Measurements from ENCODE around the gene GRN. TPM values are rescaled to one million over a fixed set of nuclear protein-coding genes. Genes with fewer than 3 reads are reported as not detected.

Gene GRN
- total and polyA plus RNA-seq, 2 of the 13 experiments (the other 11 are each of a cell fraction or from before 2014, with no cell fraction given): 86.6 to 143 TPM

GRCh38 chr17:44383861-44384260, 38.8 kb downstream of the GRN start:
- Histone ChIP-seq H3K9ac (ENCODE audit: insufficient read depth, low read depth, low read length) (no peak overlapping the region), H4K20me1 (ENCODE audit: insufficient read depth, low read length) (no peaks in the 10 kb centered on the region), H3K4me3 (replicated peaks in 1 of 3; ENCODE audit: insufficient read depth in 1 of 3, low read depth in 2 of 3, low read length in 3 of 3) (no peak overlapping the region), H3K4me2 (ENCODE audit: low read depth, low read length) (no peak overlapping the region), H3K79me2 (ENCODE audit: insufficient read depth, low read length) (no peaks in the 10 kb centered on the region), H3K36me3 (replicated peaks in 1 of 2; ENCODE audit: control insufficient read depth in 1 of 2, insufficient read depth in 2 of 2, low read length in 2 of 2) (no peaks in the 10 kb centered on the region), H3K4me1 (ENCODE audit: insufficient read depth, low read length) (peaks cover 19% of the 10 kb centered on the region), H3K27me3 (ENCODE audit: control insufficient read depth in 1 of 2, insufficient read depth in 2 of 2, low read length in 2 of 2) (peaks cover 20 to 67% of the 10 kb centered on the region in 2 experiments), H3K27ac (ENCODE audit: extremely low read length, insufficient read depth, low read length) (no peak overlapping the region), H2AFZ (ENCODE audit: low read length) (no peak overlapping the region), H3K9me3 (ENCODE audit: low read length) (no peaks in the 10 kb centered on the region)
- no peak for DNase-seq (ENCODE audit: low spot score)
- BruUV-seq (replicated peaks): no TSS peak
- 58% methylated on average over 16 of the region's 16 CpGs for WGBS (ENCODE audit: low lambda C conversion rate)
- in situ Hi-C loops (cut with HindIII; ENCODE audit: extremely low pct_ligation_motif_present, low pct_unique_long_range_greater_than_20kb): no loop called here
- TF ChIP-seq CREB1 (IDR thresholded peaks at IDR 0.05): 0 out of 2 replicates have a peak, but pooled peaks have one; percentile 16
- TF ChIP-seq CREB1 (CRISPR knock-in tag; IDR thresholded peaks at IDR 0.05): no peak
- TF ChIP-seq HNF4G (IDR thresholded peaks at IDR 0.05; ENCODE audit: borderline replicate concordance, low read depth, low read length): no peak
- no peak for TF ChIP-seq HNF4G (CRISPR knock-in tag; IDR thresholded peaks at IDR 0.05; ENCODE audit: borderline replicate concordance, low read depth)
- POLR2A ChIA-PET: interaction anchor here (2.0 kb wide), 1 partner anchor 8 kb away, joined by 12 read pairs; no protein-coding TSS in a partner anchor
- CTCF ChIA-PET (ENCODE audit: low intra/inter-chr PET ratio, low total read pairs): no interaction called here
- FAIRE-seq: no peak
- intact Hi-C loops (cut with micrococcal nuclease; ENCODE audit: unreplicated experiment): no loop called here
- no peak for ATAC-seq

- Histone ChIP-seq H3K4me2 (ENCODE audit: low read depth, low read length) (peak overlapping the region; percentile 96), H2AFZ (ENCODE audit: low read length) (no peak overlapping the region), H3K4me3 (replicated peaks in 1 of 3; ENCODE audit: insufficient read depth in 1 of 3, low read depth in 2 of 3, low read length in 3 of 3) (peak overlapping the region in 1 of 3 experiments; percentile 83; a peak in 2 of 6 replicates), H3K36me3 (replicated peaks in 1 of 2; ENCODE audit: control insufficient read depth in 1 of 2, insufficient read depth in 2 of 2, low read length in 2 of 2) (no peaks in the 10 kb centered on the region), H3K79me2 (ENCODE audit: insufficient read depth, low read length) (no peaks in the 10 kb centered on the region), H3K9me3 (ENCODE audit: low read length) (no peaks in the 10 kb centered on the region), H3K9ac (ENCODE audit: insufficient read depth, low read depth, low read length) (peak overlapping the region; percentile 27; the same call in 1 of the 2 replicates), H3K27ac (ENCODE audit: extremely low read length, insufficient read depth, low read length) (no peak overlapping the region), H4K20me1 (ENCODE audit: insufficient read depth, low read length) (no peaks in the 10 kb centered on the region), H3K4me1 (ENCODE audit: insufficient read depth, low read length) (peaks cover 22% of the 10 kb centered on the region), H3K27me3 (ENCODE audit: control insufficient read depth in 1 of 2, insufficient read depth in 2 of 2, low read length in 2 of 2) (peaks cover 20 to 66% of the 10 kb centered on the region in 2 experiments)
- intact Hi-C loops (cut with micrococcal nuclease; ENCODE audit: unreplicated experiment) (no loop called here), in situ Hi-C loops (cut with HindIII; ENCODE audit: extremely low pct_ligation_motif_present, low pct_unique_long_range_greater_than_20kb) (no loop called here)
- no peak; the same call in 2 of the 3 replicates for ATAC-seq
- FAIRE-seq: no peak
- ChIA-PET CTCF (ENCODE audit: low intra/inter-chr PET ratio, low total read pairs) (no interaction called here), POLR2A (interaction anchor here (1.3 to 2.0 kb wide), 4 partner anchors 9 to 139 kb away, joined by 4 to 12 read pairs (median 7); no protein-coding TSS in a partner anchor)
- no TSS peak for BruUV-seq (replicated peaks)
- 45% methylated on average over 26 of the region's 29 CpGs for WGBS (ENCODE audit: low lambda C conversion rate)
- DNase-seq (ENCODE audit: low spot score): no peak
- TF ChIP-seq KLF13 (CRISPR knock-in tag; IDR thresholded peaks at IDR 0.05) (0 out of 2 replicates have a peak, but pooled peaks have one; percentile 38), ZNF501 (CRISPR knock-in tag; IDR thresholded peaks at IDR 0.05) (peak; percentile 57; the same call in 1 of the 2 replicates), ZMYM4 (CRISPR knock-in tag; IDR thresholded peaks at IDR 0.05) (0 out of 2 replicates have a peak, but pooled peaks have one; percentile 10), ZNF768 (CRISPR knock-in tag; IDR thresholded peaks at IDR 0.05) (peak; percentile 33; the same call in 1 of the 2 replicates), PTBP1 (IDR thresholded peaks at IDR 0.05; ENCODE audit: low read depth, low read length, poor library complexity, severe bottlenecking) (no peak), ZBTB37 (CRISPR knock-in tag; IDR thresholded peaks at IDR 0.05) (no peak), ZNF737 (CRISPR knock-in tag; IDR thresholded peaks at IDR 0.05; ENCODE audit: borderline replicate concordance) (0 out of 2 replicates have a peak, but pooled peaks have one; percentile 46), AKNA (CRISPR knock-in tag; IDR thresholded peaks at IDR 0.05; ENCODE audit: borderline replicate concordance) (no peak)
Measured at GRCh38 chr17:44384281-44384822, 39.2 kb downstream of the GRN start.
